HepG2 (cell line): Measurements from ENCODE around the gene SHISAL1. TPM values are rescaled to one million over a fixed set of nuclear protein-coding genes. Genes with fewer than 3 reads are reported as not detected.

ENCODE experiments used
- ATAC-seq: fragments of 200-7000 bp; cut with Tn5 transposase; 3 replicates; pipeline ENCODE4 v1.9.1; 2020; ENCODE audit warnings: mild to moderate bottlenecking, moderate library complexity
- BruUV-seq: library from RNA; stranded (reverse); fragments of 400-500 nt; replicated peaks from 2 replicates; lab custom pipeline; 2021; lab: Mats Ljungman, UMichigan
- CTCF ChIA-PET: fragments of 300-600 bp; formaldehyde crosslinking; extraction: SDS; loops from one replicate; lab custom pipeline; 2021; ENCODE audit warnings: low total read pairs, inconsistent platforms, low intra/inter-chr PET ratio; lab: Yijun Ruan, JAX
- POLR2A ChIA-PET: fragments of 350-600 bp; sonication (Branson Sonifier 250); formaldehyde crosslinking; loops from one replicate; lab custom pipeline; 2020; ENCODE audit warnings: antibody characterized with exemption, inconsistent platforms; lab: Yijun Ruan, JAX
- DNase-seq: peaks from one replicate; pipeline ENCODE4 v3.0.0-alpha.2; 2015; ENCODE audit warnings: low spot score
- FAIRE-seq: peaks from 3 replicates; lab custom pipeline; 2011; peaks lifted over from hg19 to GRCh38; lab: Jason Lieb, UNC
- H2AFZ ChIP-seq: one replicate; pipeline ENCODE4 v1.6.1; 2011; ENCODE audit warnings: low read length, inconsistent platforms
- H3K27ac ChIP-seq: fragments of 300-600 bp; 3 replicates; pipeline ENCODE4 v1.8.0; 2011; ENCODE audit warnings: mixed run types, mild to moderate bottlenecking, mixed read lengths, low read length, inconsistent platforms; ENCODE audit not compliant: insufficient read depth; ENCODE audit errors: extremely low read length
- H3K27me3 ChIP-seq, 2 experiments: fragments of 200-600 bp in 1 of 2; 2 replicates in 1 of 2; 3 replicates in 1 of 2; pipeline versions ENCODE4 v1.6.0 to v1.8.0; 2011; ENCODE audit warnings: low read length in 2 of 2, mild to moderate bottlenecking in 2 of 2, moderate library complexity in 2 of 2, inconsistent platforms in 1 of 2; ENCODE audit not compliant: insufficient read depth in 2 of 2, control insufficient read depth in 1 of 2
- H3K36me3 ChIP-seq, 2 experiments: fragments of 200-600 bp in 1 of 2; replicated peaks in 1 of 2; 2 replicates in 1 of 2; 3 replicates in 1 of 2; pipeline versions ENCODE4 v1.5.1 to v1.8.0; 2011; ENCODE audit warnings: low read length in 2 of 2, inconsistent platforms in 1 of 2; ENCODE audit not compliant: insufficient read depth in 2 of 2, control insufficient read depth in 1 of 2
- H3K4me1 ChIP-seq: 2 replicates; pipeline ENCODE4 v1.5.1; 2012; ENCODE audit warnings: low read length, inconsistent platforms; ENCODE audit not compliant: insufficient read depth
- H3K4me2 ChIP-seq: 2 replicates; pipeline ENCODE4 v1.6.0; 2011; ENCODE audit warnings: low read depth, low read length, inconsistent platforms
- H3K4me3 ChIP-seq, 3 experiments: fragments of 200-600 bp in 1 of 3; sonication (generic), shearing (Covaris generic) in 1 of 3; replicated peaks in 1 of 3; 2 replicates each; pipeline ENCODE4 v1.5.1; 2011 to 2016; ENCODE audit warnings: low read length in 3 of 3, inconsistent platforms in 2 of 3, low read depth in 2 of 3, mild to moderate bottlenecking in 2 of 3, control low read depth in 1 of 3, mixed read lengths in 1 of 3; ENCODE audit not compliant: insufficient read depth in 1 of 3
- H3K79me2 ChIP-seq: one replicate; pipeline ENCODE4 v1.6.1; 2011; ENCODE audit warnings: low read length, inconsistent platforms; ENCODE audit not compliant: insufficient read depth
- H3K9ac ChIP-seq: 2 replicates; pipeline ENCODE4 v1.6.0; 2011; ENCODE audit warnings: mild to moderate bottlenecking, low read depth, low read length, inconsistent platforms; ENCODE audit not compliant: insufficient read depth
- H3K9me3 ChIP-seq: 2 replicates; pipeline ENCODE4 v1.5.1; 2012; ENCODE audit warnings: mild to moderate bottlenecking, low read length
- H4K20me1 ChIP-seq: 2 replicates; pipeline ENCODE4 v1.6.0; 2011; ENCODE audit warnings: inconsistent platforms, mild to moderate bottlenecking, low read length, moderate library complexity; ENCODE audit not compliant: insufficient read depth
- BRD4 ChIP-seq: sonication (generic); formaldehyde crosslinking; IDR thresholded peaks from 2 replicates; pipeline ENCODE4 v1.4.0; 2020; ENCODE audit warnings: missing genetic modification reagents
- CBFB ChIP-seq: sonication (generic); formaldehyde crosslinking; IDR thresholded peaks from 2 replicates; pipeline ENCODE4 v1.4.0; 2020; ENCODE audit warnings: missing genetic modification reagents
- CHCHD3 ChIP-seq: sonication (generic); formaldehyde crosslinking; IDR thresholded peaks from 2 replicates; pipeline ENCODE4 v1.8.0; 2022; ENCODE audit warnings: mild to moderate bottlenecking, missing genetic modification reagents, moderate library complexity
- ETV5 ChIP-seq: IDR thresholded peaks from 2 replicates; pipeline ENCODE4 v1.6.1; 2018; ENCODE audit warnings: missing biosample characterization, missing genetic modification reagents, inconsistent platforms, borderline replicate concordance
- HIVEP1 ChIP-seq: sonication (generic); formaldehyde crosslinking; IDR thresholded peaks from 2 replicates; pipeline ENCODE4 v1.4.0; 2020; ENCODE audit warnings: mild to moderate bottlenecking, missing genetic modification reagents
- MATR3 ChIP-seq: sonication (generic); formaldehyde crosslinking; IDR thresholded peaks from 2 replicates; pipeline ENCODE4 v1.4.0; 2020; ENCODE audit warnings: missing genetic modification reagents
- MED13 ChIP-seq: sonication (generic); formaldehyde crosslinking; IDR thresholded peaks from 2 replicates; pipeline ENCODE4 v1.5.0; 2020; ENCODE audit warnings: missing genetic modification reagents
- POLR2G ChIP-seq: fragments of 200-400 bp; formaldehyde crosslinking; IDR thresholded peaks from 2 replicates; pipeline ENCODE4 v1.6.1; 2018; ENCODE audit warnings: mild to moderate bottlenecking, low read depth, low read length, moderate library complexity
- RAD51 ChIP-seq: fragments of 450-650 bp; IDR thresholded peaks from 2 replicates; pipeline ENCODE4 v1.6.1; 2016; ENCODE audit warnings: borderline replicate concordance
- SETDB1 ChIP-seq: sonication (generic); formaldehyde crosslinking; IDR thresholded peaks from 2 replicates; pipeline ENCODE4 v1.5.1; 2020; ENCODE audit warnings: missing genetic modification reagents, mild to moderate bottlenecking, borderline replicate concordance
- TCF7L2 ChIP-seq: IDR thresholded peaks from 2 replicates; pipeline ENCODE4 v1.6.1; 2011; ENCODE audit warnings: mild to moderate bottlenecking, low read depth, low read length, moderate library complexity
- ZNF296 ChIP-seq: sonication (generic); formaldehyde crosslinking; conservative IDR thresholded peaks from 2 replicates; pipeline ENCODE4 v1.5.0; 2020; ENCODE audit warnings: mild to moderate bottlenecking, missing genetic modification reagents
- ZNF30 ChIP-seq: sonication (generic); formaldehyde crosslinking; IDR thresholded peaks from 2 replicates; pipeline ENCODE4 v1.5.0; 2020; ENCODE audit warnings: mild to moderate bottlenecking, missing genetic modification reagents
- ZNF503 ChIP-seq: sonication (generic); formaldehyde crosslinking; IDR thresholded peaks from 2 replicates; pipeline ENCODE4 v1.4.0; 2020; ENCODE audit warnings: missing genetic modification reagents
- ZNF724P ChIP-seq: sonication (generic); formaldehyde crosslinking; IDR thresholded peaks from 2 replicates; pipeline ENCODE4 v1.8.0; 2022; ENCODE audit warnings: missing genetic modification reagents, borderline replicate concordance
- ZNF792 ChIP-seq: IDR thresholded peaks from 2 replicates; pipeline ENCODE4 v1.6.1; 2016
- WGBS: methylation state at CpG from one replicate; pipeline ENCODE4 v1.1.6; 2017; ENCODE audit warnings: low lambda C conversion rate; 5-methylcytosine and 5-hydroxymethylcytosine counted together
- in situ Hi-C: cut with HindIII; loops from 2 replicates; pipeline ENCODE4 v1.10.0; 2017; ENCODE audit warnings: low pct_unique_long_range_greater_than_20kb; ENCODE audit not compliant: extremely low pct_ligation_motif_present
- intact Hi-C: fragments of 100-400 bp; cut with micrococcal nuclease; formaldehyde crosslinking; loops from one replicate; pipeline ENCODE4 v1.10.0; 2022; ENCODE audit not compliant: unreplicated experiment
- polyA plus RNA-seq, 8 experiments: library from polyadenylated mRNA; depleted of rRNA in 3 of 8; stranded (reverse) in 7 of 8; unstranded in 1 of 8; fragments of >200 nt; fragmentation: Illumina TruSeq in 4 of 8; extraction: Trizol in 4 of 8; gene quantifications; 2 replicates each; pipeline versions ENCODE4 v1.2.1 to v1.2.3, GENCODE V29; 2011 to 2016; ENCODE audit warnings: low read depth in 4 of 8, missing spikeins in 1 of 8, mixed read lengths in 1 of 8; ENCODE audit not compliant: insufficient read depth in 1 of 8
- total RNA-seq, 5 experiments: library from RNA; depleted of rRNA; stranded (reverse); fragments of >200 nt; fragmentation: Illumina TruSeq; extraction: Trizol; gene quantifications; 2 replicates each; pipeline ENCODE4 v1.2.3, GENCODE V29; 2016; ENCODE audit warnings: low read depth in 1 of 5
- TF ChIP-seq, protein P1 (sequence below): sonication (generic); formaldehyde crosslinking; IDR thresholded peaks from 2 replicates; pipeline ENCODE4 v1.4.0; 2020; ENCODE audit warnings: mild to moderate bottlenecking, missing genetic modification reagents, borderline replicate concordance

Gene SHISAL1
- total and polyA plus RNA-seq, 2 of the 13 experiments (the other 11 are each of a cell fraction or from before 2014, with no cell fraction given) = not detected

GRCh38 chr22:44245867-44246266 is 66.9 kb downstream of the SHISAL1 start:
- Histone ChIP-seq H3K4me3 (no peak overlapping the region), H3K79me2 (no peaks in the 10 kb centered on the region), H2AFZ (no peak overlapping the region), H3K27me3 (no peaks in the 10 kb centered on the region; a peak in 2 of 5 replicates), H3K27ac (no peak overlapping the region), H3K4me1 (no peaks in the 10 kb centered on the region), H3K9ac (no peak overlapping the region), H3K9me3 (peaks cover 21% of the 10 kb centered on the region), H4K20me1 (no peaks in the 10 kb centered on the region), H3K4me2 (no peak overlapping the region), H3K36me3 (no peaks in the 10 kb centered on the region)
- 6% methylated on average over 2 of the region's 8 CpGs for WGBS
- ChIA-PET CTCF (no interaction called here), POLR2A (no interaction called here)
- in situ Hi-C loops (no loop called here), intact Hi-C loops (no loop called here)
- no TSS peak for BruUV-seq
- TF ChIP-seq MED13 (CRISPR knock-in tag) (no peak), CHCHD3 (CRISPR knock-in tag) (no peak), HIVEP1 (CRISPR knock-in tag) (no peak), BRD4 (CRISPR knock-in tag) (no peak), ZNF30 (no peak), MATR3 (CRISPR knock-in tag) (no peak), ETV5 (CRISPR knock-in tag) (no peak), RAD51 (no peak), ZNF792 (CRISPR knock-in tag) (no peak), SETDB1 (CRISPR knock-in tag) (no peak), POLR2G (no peak), ZNF296 (CRISPR knock-in tag) (no peak), ZNF724P (CRISPR knock-in tag) (no peak), ZNF503 (CRISPR knock-in tag) (no peak), TCF7L2 (no peak), CBFB (CRISPR knock-in tag) (no peak)
- TF ChIP-seq, protein P1, sequence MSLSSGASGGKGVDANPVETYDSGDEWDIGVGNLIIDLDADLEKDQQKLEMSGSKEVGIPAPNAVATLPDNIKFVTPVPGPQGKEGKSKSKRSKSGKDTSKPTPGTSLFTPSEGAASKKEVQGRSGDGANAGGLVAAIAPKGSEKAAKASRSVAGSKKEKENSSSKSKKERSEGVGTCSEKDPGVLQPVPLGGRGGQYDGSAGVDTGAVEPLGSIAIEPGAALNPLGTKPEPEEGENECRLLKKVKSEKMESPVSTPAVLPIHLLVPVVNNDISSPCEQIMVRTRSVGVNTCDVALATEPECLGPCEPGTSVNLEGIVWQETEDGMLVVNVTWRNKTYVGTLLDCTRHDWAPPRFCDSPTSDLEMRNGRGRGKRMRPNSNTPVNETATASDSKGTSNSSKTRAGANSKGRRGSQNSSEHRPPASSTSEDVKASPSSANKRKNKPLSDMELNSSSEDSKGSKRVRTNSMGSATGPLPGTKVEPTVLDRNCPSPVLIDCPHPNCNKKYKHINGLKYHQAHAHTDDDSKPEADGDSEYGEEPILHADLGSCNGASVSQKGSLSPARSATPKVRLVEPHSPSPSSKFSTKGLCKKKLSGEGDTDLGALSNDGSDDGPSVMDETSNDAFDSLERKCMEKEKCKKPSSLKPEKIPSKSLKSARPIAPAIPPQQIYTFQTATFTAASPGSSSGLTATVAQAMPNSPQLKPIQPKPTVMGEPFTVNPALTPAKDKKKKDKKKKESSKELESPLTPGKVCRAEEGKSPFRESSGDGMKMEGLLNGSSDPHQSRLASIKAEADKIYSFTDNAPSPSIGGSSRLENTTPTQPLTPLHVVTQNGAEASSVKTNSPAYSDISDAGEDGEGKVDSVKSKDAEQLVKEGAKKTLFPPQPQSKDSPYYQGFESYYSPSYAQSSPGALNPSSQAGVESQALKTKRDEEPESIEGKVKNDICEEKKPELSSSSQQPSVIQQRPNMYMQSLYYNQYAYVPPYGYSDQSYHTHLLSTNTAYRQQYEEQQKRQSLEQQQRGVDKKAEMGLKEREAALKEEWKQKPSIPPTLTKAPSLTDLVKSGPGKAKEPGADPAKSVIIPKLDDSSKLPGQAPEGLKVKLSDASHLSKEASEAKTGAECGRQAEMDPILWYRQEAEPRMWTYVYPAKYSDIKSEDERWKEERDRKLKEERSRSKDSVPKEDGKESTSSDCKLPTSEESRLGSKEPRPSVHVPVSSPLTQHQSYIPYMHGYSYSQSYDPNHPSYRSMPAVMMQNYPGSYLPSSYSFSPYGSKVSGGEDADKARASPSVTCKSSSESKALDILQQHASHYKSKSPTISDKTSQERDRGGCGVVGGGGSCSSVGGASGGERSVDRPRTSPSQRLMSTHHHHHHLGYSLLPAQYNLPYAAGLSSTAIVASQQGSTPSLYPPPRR = no peak
- no peak for ATAC-seq
- no peak for FAIRE-seq
- DNase-seq = no peak
